K562 (cell line): ENCODE results near the gene NMT1. TPM values are rescaled to one million over a fixed set of nuclear protein-coding genes. Genes with fewer than 3 reads are reported as not detected.

Experiments
- ATAC-seq: fragments of 200-7000 bp; cut with Tn5 transposase; 3 replicates; pipeline ENCODE4 v1.9.1; 2020; ENCODE audit warnings: moderate library complexity
- BruUV-seq: library from RNA; stranded (reverse); fragments of 400-500 nt; replicated peaks from 2 replicates; lab custom pipeline; 2021; lab: Mats Ljungman, UMichigan
- CTCF ChIA-PET: fragments of 300-600 bp; formaldehyde crosslinking; extraction: SDS; loops from one replicate; lab custom pipeline; 2021; ENCODE audit warnings: low intra/inter-chr PET ratio; lab: Yijun Ruan, JAX
- POLR2A ChIA-PET: fragments of 300-600, 350-650 bp; sonication (Branson Sonifier 250); formaldehyde crosslinking; extraction: SDS; loops from one replicate; lab custom pipeline; 2021; ENCODE audit warnings: antibody characterized with exemption, inconsistent platforms; lab: Yijun Ruan, JAX
- DNase-seq, 4 experiments: peaks; one replicate each; pipeline versions ENCODE4 v3.0.0 to v3.0.0-alpha.2; 2011 to 2018; ENCODE audit warnings: low spot score in 3 of 4, mixed read lengths in 3 of 4; ENCODE audit errors: extremely low read depth in 1 of 4
- FAIRE-seq: peaks from 2 replicates; lab custom pipeline; 2011; peaks lifted over from hg19 to GRCh38; lab: Jason Lieb, UNC
- H2AFZ ChIP-seq: 2 replicates; pipeline ENCODE4 v1.6.0; 2011; ENCODE audit warnings: low read depth, low read length, control low read depth, inconsistent platforms
- H3K27ac ChIP-seq: fragments of 200-600 bp; 3 replicates; pipeline ENCODE4 v1.8.0; 2011; ENCODE audit warnings: low read depth, mild to moderate bottlenecking, control low read depth, inconsistent platforms, low read length, moderate library complexity, mixed read lengths; ENCODE audit errors: extremely low read depth
- H3K27me3 ChIP-seq, 2 experiments: fragments of 300-600 bp in 1 of 2; 2 replicates in 1 of 2; 3 replicates in 1 of 2; pipeline versions ENCODE4 v1.6.0 to v1.8.0; 2011; ENCODE audit warnings: inconsistent platforms in 2 of 2, low read length in 2 of 2, mild to moderate bottlenecking in 1 of 2, mixed read lengths in 1 of 2, moderate library complexity in 1 of 2; ENCODE audit not compliant: control insufficient read depth in 2 of 2, insufficient read depth in 2 of 2
- H3K36me3 ChIP-seq: fragments of 300-600 bp; 3 replicates; pipeline ENCODE4 v1.8.0; 2011; ENCODE audit warnings: mild to moderate bottlenecking, low read length, inconsistent platforms; ENCODE audit not compliant: control insufficient read depth, insufficient read depth
- H3K4me1 ChIP-seq, 2 experiments: fragments of 200-600 bp in 1 of 2; replicated peaks in 1 of 2; 2 replicates in 1 of 2; 3 replicates in 1 of 2; pipeline versions ENCODE4 v1.5.1 to v1.8.0; 2011; ENCODE audit warnings: inconsistent platforms in 2 of 2, low read length in 2 of 2, mild to moderate bottlenecking in 1 of 2, mixed read lengths in 1 of 2, moderate library complexity in 1 of 2; ENCODE audit not compliant: control insufficient read depth in 2 of 2, insufficient read depth in 2 of 2
- H3K4me2 ChIP-seq: 2 replicates; pipeline ENCODE4 v1.6.1; 2011; ENCODE audit warnings: low read length, control low read depth, inconsistent platforms, mixed read lengths; ENCODE audit not compliant: insufficient read depth
- H3K4me3 ChIP-seq: fragments of 200-600 bp; sonication (generic), shearing (Covaris generic); 2 replicates; pipeline ENCODE4 v1.5.1; 2016; ENCODE audit warnings: control low read depth, inconsistent platforms
- H3K79me2 ChIP-seq: fragments of 200-600 bp; 3 replicates; pipeline ENCODE4 v1.8.0; 2011; ENCODE audit warnings: low read length, inconsistent platforms; ENCODE audit not compliant: control insufficient read depth, insufficient read depth
- H3K9ac ChIP-seq, 2 experiments: 2 replicates each; pipeline versions ENCODE4 v1.6.0 to v1.6.1; 2011; ENCODE audit warnings: low read depth in 2 of 2, low read length in 2 of 2, control low read depth in 1 of 2, inconsistent platforms in 1 of 2, mild to moderate bottlenecking in 1 of 2, mixed read lengths in 1 of 2; ENCODE audit not compliant: insufficient read depth in 1 of 2
- H3K9me1 ChIP-seq: one replicate; pipeline ENCODE4 v1.6.0; 2011; ENCODE audit warnings: inconsistent platforms, mild to moderate bottlenecking, low read length, moderate library complexity; ENCODE audit not compliant: control insufficient read depth, insufficient read depth
- H3K9me3 ChIP-seq: replicated peaks from 2 replicates; pipeline ENCODE4 v1.5.1; 2011; ENCODE audit warnings: low read depth, low read length, inconsistent platforms; ENCODE audit not compliant: control insufficient read depth, insufficient read depth
- H4K20me1 ChIP-seq: replicated peaks from 2 replicates; pipeline ENCODE4 v1.6.1; 2011; ENCODE audit warnings: low read length, inconsistent platforms, mixed read lengths; ENCODE audit not compliant: control insufficient read depth, insufficient read depth
- DACH1 ChIP-seq: fragments of 450-650 bp; IDR thresholded peaks from 2 replicates; pipeline ENCODE4 v1.6.1; 2018; ENCODE audit not compliant: partially characterized antibody
- L3MBTL2 ChIP-seq: fragments of 450-650 bp; IDR thresholded peaks from 2 replicates; pipeline ENCODE4 v1.6.1; 2016; ENCODE audit warnings: mild to moderate bottlenecking, moderate library complexity
- MTA1 ChIP-seq: fragments of 450-650 bp; IDR thresholded peaks from 2 replicates; pipeline ENCODE4 v1.6.1; 2017; ENCODE audit warnings: borderline replicate concordance
- NFXL1 ChIP-seq: fragments of 450-650 bp; formaldehyde crosslinking; IDR thresholded peaks from 2 replicates; pipeline ENCODE4 v1.4.0; 2021; ENCODE audit warnings: mild to moderate bottlenecking
- PHB ChIP-seq: fragments of 250-450 bp; sonication (Bioruptor Pico); IDR thresholded peaks from 2 replicates; pipeline ENCODE4 v1.5.0; 2021
- POLR3G ChIP-seq: IDR thresholded peaks from 2 replicates; pipeline ENCODE4 v1.6.1; 2011; ENCODE audit not compliant: insufficient read length, insufficient replicate concordance; ENCODE audit errors: extremely low read depth
- RERE ChIP-seq: sonication (generic); formaldehyde crosslinking; IDR thresholded peaks from 2 replicates; pipeline ENCODE4 v1.8.0; 2023; ENCODE audit warnings: missing genetic modification reagents, mild to moderate bottlenecking, borderline replicate concordance
- SPI1 ChIP-seq: IDR thresholded peaks from 2 replicates; pipeline ENCODE4 v1.6.1; 2011; ENCODE audit warnings: low read depth, low read length, control low read depth, borderline replicate concordance
- TBL1XR1 ChIP-seq, 2 experiments: IDR thresholded peaks; 2 replicates each; pipeline ENCODE4 v1.6.1; 2012; ENCODE audit warnings: improper control_type of control experiment in 2 of 2, low read length in 2 of 2, mild to moderate bottlenecking in 1 of 2
- TCFL5 ChIP-seq: fragments of 250-450 bp; sonication (Bioruptor Pico); conservative IDR thresholded peaks from 2 replicates; pipeline ENCODE4 v1.6.1; 2021; ENCODE audit warnings: mild to moderate bottlenecking, moderate library complexity, matching md5 sums
- ZC3H8 ChIP-seq: fragments of 450-650 bp; IDR thresholded peaks from 2 replicates; pipeline ENCODE4 v1.6.1; 2017
- ZHX1 ChIP-seq: fragments of 150-350 bp; conservative IDR thresholded peaks from 2 replicates; pipeline ENCODE4 v1.6.1; 2014; ENCODE audit warnings: low read length
- ZNF41 ChIP-seq: fragments of 250-450 bp; sonication (Bioruptor Pico); conservative IDR thresholded peaks from 2 replicates; pipeline ENCODE4 v1.4.0; 2020; ENCODE audit warnings: mild to moderate bottlenecking
- WGBS: fragments of 100-300 bp; shearing (Covaris generic); methylation state at CpG from one replicate; pipeline ENCODE4 v1.1.6; 2016; ENCODE audit warnings: low coverage, mixed read lengths; ENCODE audit not compliant: insufficient coverage; ENCODE audit errors: missing lambda C conversion rate; 5-methylcytosine and 5-hydroxymethylcytosine counted together
- in situ Hi-C: fragments of 300-500 bp; cut with MboI; formaldehyde crosslinking; loops from 4 replicates; pipeline ENCODE4 v1.15.0; 2018; ENCODE audit warnings: inconsistent platforms, mixed read lengths
- intact Hi-C: fragments of 100-400 bp; cut with micrococcal nuclease; formaldehyde crosslinking; loops from 2 replicates; pipeline ENCODE4 v1.14.2; 2022
- polyA plus RNA-seq, 8 experiments: library from polyadenylated mRNA; depleted of rRNA in 4 of 8; stranded (reverse) in 5 of 8; unstranded in 3 of 8; fragments of >200 nt; fragmentation: Nextera tagmentation in 2 of 8; fragmentation: Illumina TruSeq in 1 of 8; extraction: Ambion mirVana in 2 of 8; extraction: Trizol in 1 of 8; gene quantifications; 2 replicates each; pipeline versions ENCODE4 v1.2.1 to v1.2.3, GENCODE V29; 2011 to 2014; ENCODE audit warnings: inconsistent platforms in 1 of 8, missing spikeins in 1 of 8
- total RNA-seq, 7 experiments: library from RNA; depleted of rRNA in 6 of 7; stranded (reverse); fragments of >200 nt in 6 of 7; fragmentation: Illumina TruSeq in 2 of 7; extraction: Trizol in 2 of 7; gene quantifications; 2 replicates each; pipeline versions ENCODE4 v1.2.1 to v1.2.3, GENCODE V29; 2011 to 2021; ENCODE audit warnings: low replicate concordance in 1 of 7

NMT1 gene
- total and polyA plus RNA-seq, 9 of the 15 experiments (the other 6 are each of a cell fraction or from before 2014, with no cell fraction given) = 86.7 to 569 (median 213) TPM

GRCh38 chr17:45086391-45086790 lies 25.3 kb downstream of the NMT1 start (continued):
- TF ChIP-seq RERE (no peak), L3MBTL2 (no peak)

- Histone ChIP-seq H3K4me1 (no peaks in the 10 kb centered on the region), H2AFZ (no peak overlapping the region), H3K4me2 (no peak overlapping the region), H3K36me3 (peaks cover 90% of the 10 kb centered on the region), H3K9ac (no peak overlapping the region), H3K9me3 (no peaks in the 10 kb centered on the region), H3K9me1 (no peaks in the 10 kb centered on the region), H3K79me2 (no peaks in the 10 kb centered on the region), H3K27me3 (no peaks in the 10 kb centered on the region), H3K27ac (no peak overlapping the region), H3K4me3 (no peak overlapping the region), H4K20me1 (no peaks in the 10 kb centered on the region; the same call in 1 of the 2 replicates)
- TF ChIP-seq TBL1XR1 (IDR thresholded peaks at IDR 0.05; ENCODE audit: low read length in 2 of 2) = no peak
- TF ChIP-seq DACH1 = no peak
- TF ChIP-seq NFXL1 = no peak
- no peak for TF ChIP-seq SPI1
- TF ChIP-seq MTA1 = no peak
- TF ChIP-seq ZNF41 = no peak
- no peak for TF ChIP-seq PHB
- no peak for TF ChIP-seq ZHX1
- TF ChIP-seq POLR3G = no peak
- TF ChIP-seq TCFL5 = no peak
- no peak for TF ChIP-seq ZC3H8
- 95% methylated on average over 5 of the region's 6 CpGs for WGBS
- BruUV-seq = no TSS peak
- intact Hi-C loops (no loop called here), in situ Hi-C loops (no loop called here)
- no peak for FAIRE-seq
- no peak for DNase-seq
- ChIA-PET POLR2A (interaction anchor here (0.6 to 2.0 kb wide), 4 partner anchors 11 to 212 kb away, joined by 4 to 11 read pairs (median 6); no protein-coding TSS in a partner anchor), CTCF (no interaction called here)
- ATAC-seq = no peak
Measured at GRCh38 chr17:45086865-45087503, 25.9 kb downstream of the NMT1 start.
